HG02885 (cell line): ENCODE results near the gene GSDMA.

ENCODE experiments used
- ATAC-seq: cut with Tn5 transposase; IDR thresholded peaks from one replicate; pipeline ENCODE4 v1.9.1; 2021; ENCODE audit warnings: mild to moderate bottlenecking; ENCODE audit not compliant: unreplicated experiment, poor library complexity

Gene GSDMA

GRCh38 chr17:39953471-39953888 lies 9.3 kb upstream of the GSDMA start:
- no peak for ATAC-seq

GRCh38 chr17:39954876-39955275 lies 7.9 kb upstream of the GSDMA start:
- ATAC-seq = no peak

- ATAC-seq = no peak
Measured at GRCh38 chr17:39955726-39956225, 7.0 kb upstream of the GSDMA start.

GRCh38 chr17:39960524-39961041 lies 2.2 kb upstream of the GSDMA start:
- no peak for ATAC-seq

GRCh38 chr17:39963829-39964228 lies 1.0 kb downstream of the GSDMA start:
- no peak for ATAC-seq

- no peak for ATAC-seq
Measured at GRCh38 chr17:39965017-39965699, 2.4 kb downstream of the GSDMA start.

- ATAC-seq = no peak
Measured at GRCh38 chr17:39966771-39967170, 4.0 kb downstream of the GSDMA start.

GRCh38 chr17:39968761-39969160 lies 6.0 kb downstream of the GSDMA start:
- ATAC-seq = no peak

- ATAC-seq = no peak
Measured at GRCh38 chr17:39969375-39969774, 6.6 kb downstream of the GSDMA start.

GRCh38 chr17:39970157-39970692 lies 7.4 kb downstream of the GSDMA start:
- no peak for ATAC-seq

GRCh38 chr17:39971076-39971603 lies 8.3 kb downstream of the GSDMA start:
- ATAC-seq = no peak

GRCh38 chr17:39972271-39972670 lies 9.5 kb downstream of the GSDMA start:
- ATAC-seq = no peak

GRCh38 chr17:39973496-39973895 lies 10.7 kb downstream of the GSDMA start:
- ATAC-seq = no peak

- no peak for ATAC-seq
Measured at GRCh38 chr17:39974433-39974832, 11.6 kb downstream of the GSDMA start.

- no peak for ATAC-seq
Measured at GRCh38 chr17:39975801-39976200, 13.0 kb downstream of the GSDMA start.

- no peak for ATAC-seq
Measured at GRCh38 chr17:39979016-39979670, 16.3 kb downstream of the GSDMA start.

- ATAC-seq = peak; percentile 10
Measured at GRCh38 chr17:39979893-39980350, 17.1 kb downstream of the GSDMA start.

GRCh38 chr17:39980351-39981206 lies 17.8 kb downstream of the GSDMA start, which contains the start of gene PSMD3:
Gene PSMD3 (plus strand): TSS chr17:39980807. CDS start chr17:39980971, 164 bp downstream.
- peak; percentile 93 for ATAC-seq

- no peak for ATAC-seq
Measured at GRCh38 chr17:39981207-39981741, 18.5 kb downstream of the GSDMA start.
